SK-MEL-5 (cell line): ENCODE measurements around the gene NBAS. TPM values are rescaled to one million over a fixed set of nuclear protein-coding genes. Genes with fewer than 3 reads are reported as not detected.

Experiments used
- DNase-seq: peaks from one replicate; pipeline ENCODE4 v3.0.0-alpha.2; 2016; ENCODE audit warnings: low read depth, low spot score
- in situ Hi-C: cut with HindIII; loops from 2 replicates; pipeline ENCODE4 v1.10.0; 2016; ENCODE audit warnings: low sequenced_read_pairs, high pct_unique_total_duplicates, low pct_unique_long_range_greater_than_20kb
- total RNA-seq: library from RNA; depleted of rRNA; stranded (reverse); fragments of >200 nt; shearing (Covaris generic); gene quantifications from 2 replicates; pipeline ENCODE4 v1.2.3, GENCODE V29; 2014

NBAS gene
- total RNA-seq, 1 experiment from 2014 or later = 59.4 TPM

DNA sequence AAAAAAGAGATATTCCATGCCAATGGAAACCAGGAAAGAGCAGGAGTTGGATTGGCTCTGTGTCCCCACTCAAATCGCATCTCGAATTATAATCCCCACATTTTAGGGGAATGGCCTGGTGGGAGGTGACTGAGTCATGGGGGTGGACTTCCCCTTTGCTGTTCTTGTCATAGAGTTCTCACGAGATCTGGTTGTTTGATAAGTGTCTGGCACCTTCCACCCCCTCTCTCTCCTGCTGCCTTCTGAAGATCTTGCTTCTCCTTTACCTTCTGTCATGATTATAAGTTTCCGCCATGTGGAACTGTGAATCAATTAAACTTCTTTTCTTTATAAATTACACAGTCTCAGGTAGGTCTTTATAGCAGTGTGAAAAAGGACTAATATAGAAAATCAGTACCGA, 355.6 kb downstream of the NBAS start:
- in situ Hi-C loops = no loop called here
- no peak for DNase-seq

DNA sequence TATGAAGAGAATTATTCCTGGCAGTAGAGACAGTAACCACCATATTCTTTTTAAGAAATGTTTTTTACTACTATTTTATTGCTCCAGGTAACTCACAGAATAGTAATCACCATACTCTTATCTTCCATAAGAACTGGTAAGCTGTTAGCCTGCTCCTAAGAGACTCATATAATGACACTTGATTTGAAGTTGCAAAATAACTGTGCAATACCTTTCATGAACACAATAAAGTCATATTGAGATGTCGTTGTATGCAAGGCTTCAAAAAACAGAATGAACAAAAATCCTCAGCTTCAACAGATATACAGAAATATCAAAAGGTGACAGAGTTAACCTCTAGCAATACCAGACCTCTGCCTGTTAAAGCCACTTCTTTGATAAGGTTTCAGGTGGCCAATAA, 360.1 kb downstream of the NBAS start:
- DNase-seq = no peak
- in situ Hi-C loops = no loop called here

DNA sequence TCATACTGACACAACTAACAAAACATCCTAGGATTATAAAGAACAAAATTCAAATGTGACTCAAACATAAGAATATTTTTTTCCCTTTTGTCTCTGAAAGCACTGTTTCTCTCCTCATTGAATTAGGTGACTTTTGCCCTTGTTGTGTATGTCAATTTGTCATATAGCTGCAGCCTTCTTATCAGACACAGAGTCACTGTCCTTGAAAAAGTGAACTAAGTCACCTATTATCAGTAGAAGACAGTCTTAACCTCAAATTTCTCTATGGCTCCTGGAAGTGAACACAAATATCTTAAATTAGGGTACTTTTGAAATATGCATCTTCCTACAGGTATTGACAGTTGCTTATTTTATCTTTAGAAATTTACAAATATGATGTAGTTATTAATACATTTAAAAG, 360.6 kb downstream of the NBAS start:
- in situ Hi-C loops = no loop called here
- no peak for DNase-seq

GRCh38 chr2:15198051-15198450, 363.1 kb downstream of the NBAS start:
- no peak for DNase-seq
- in situ Hi-C loops = no loop called here

GRCh38 chr2:15195813-15196212, 365.3 kb downstream of the NBAS start:
- in situ Hi-C loops = no loop called here
- DNase-seq = no peak

DNA sequence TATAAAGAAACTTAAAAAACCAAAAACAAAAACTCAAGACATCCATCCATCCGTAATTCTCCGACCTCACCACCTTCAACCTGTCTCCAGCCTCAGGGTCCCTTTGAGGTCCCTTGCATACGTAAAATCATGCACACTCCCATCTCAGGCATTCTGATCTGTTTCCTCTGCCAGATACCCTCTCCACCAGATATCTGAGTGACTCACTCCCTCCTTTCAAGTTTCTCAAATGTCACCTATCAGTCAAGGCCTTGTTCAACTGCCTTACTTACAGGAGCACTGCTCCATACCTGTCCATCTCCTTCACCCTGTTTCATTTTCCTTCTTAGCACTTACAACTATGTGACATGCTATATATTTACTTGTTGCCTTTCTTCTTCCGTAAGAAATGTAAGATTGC, 369.3 kb downstream of the NBAS start:
- in situ Hi-C loops = no loop called here
- DNase-seq = no peak

- DNase-seq = peak; percentile 41
- in situ Hi-C loops = no loop called here
Observed at GRCh38 chr2:15189216-15189615, 371.9 kb downstream of the NBAS start.

DNA sequence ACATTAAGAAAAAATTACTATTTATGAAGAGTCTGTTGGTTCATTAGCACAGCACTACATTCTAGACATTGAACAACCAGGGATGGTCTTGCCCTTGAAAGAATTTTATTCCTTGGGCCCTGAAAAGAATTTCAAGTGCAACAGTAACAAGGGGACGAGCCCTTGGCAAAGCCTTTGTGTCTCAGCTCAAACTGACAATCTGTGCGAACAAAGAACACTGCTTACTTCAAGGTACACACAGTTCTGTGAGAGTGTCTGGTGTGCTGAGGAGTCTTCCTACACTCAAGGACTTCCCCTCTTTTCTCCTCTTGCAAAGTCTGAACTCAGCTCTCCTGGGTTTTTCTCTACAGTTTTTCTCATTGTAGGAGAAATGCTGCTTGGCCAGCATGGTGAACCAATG, 373.4 kb downstream of the NBAS start:
- in situ Hi-C loops = no loop called here
- DNase-seq = no peak

DNA sequence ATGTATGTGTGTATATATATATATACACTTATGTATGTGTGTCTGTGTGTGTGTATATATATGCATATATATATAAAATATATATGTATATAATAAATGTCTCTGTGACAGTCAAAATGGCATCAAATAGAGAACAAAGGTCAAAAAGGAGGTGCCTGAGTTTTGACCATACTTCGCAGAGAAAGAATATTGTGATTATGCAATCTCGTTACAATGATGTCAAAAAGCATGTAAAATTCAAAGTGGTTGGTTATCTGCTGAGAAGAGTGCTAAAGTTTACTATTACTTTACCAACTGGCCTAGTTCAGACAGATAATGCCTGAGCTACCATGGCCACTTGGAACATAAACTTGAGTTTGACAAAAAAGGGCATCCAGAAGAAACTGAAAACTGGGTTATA, 375.0 kb downstream of the NBAS start:
- in situ Hi-C loops = no loop called here

DNA sequence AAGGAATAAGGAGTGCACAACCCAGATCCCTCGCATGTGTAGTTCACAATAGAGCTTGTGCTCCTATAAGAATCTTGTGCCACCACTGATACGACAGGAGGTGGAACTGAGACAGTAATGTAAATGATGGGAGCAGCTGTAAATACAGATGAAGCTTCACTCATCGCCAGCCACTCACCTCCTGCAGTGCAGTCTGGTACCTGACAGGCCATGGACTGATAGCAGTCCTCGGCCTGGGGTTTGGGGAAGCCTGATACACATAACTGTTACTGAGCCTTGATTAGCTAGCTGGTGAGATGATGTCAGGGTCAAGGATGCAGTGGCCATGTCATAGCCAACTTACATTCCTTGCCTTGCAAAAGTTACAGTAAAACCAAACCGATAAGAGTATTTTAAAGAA, 376.6 kb downstream of the NBAS start:
- in situ Hi-C loops = no loop called here
- no peak for DNase-seq

More for the DNA sequence above, 375.0 kb downstream of the NBAS start:
- DNase-seq = no peak

DNA sequence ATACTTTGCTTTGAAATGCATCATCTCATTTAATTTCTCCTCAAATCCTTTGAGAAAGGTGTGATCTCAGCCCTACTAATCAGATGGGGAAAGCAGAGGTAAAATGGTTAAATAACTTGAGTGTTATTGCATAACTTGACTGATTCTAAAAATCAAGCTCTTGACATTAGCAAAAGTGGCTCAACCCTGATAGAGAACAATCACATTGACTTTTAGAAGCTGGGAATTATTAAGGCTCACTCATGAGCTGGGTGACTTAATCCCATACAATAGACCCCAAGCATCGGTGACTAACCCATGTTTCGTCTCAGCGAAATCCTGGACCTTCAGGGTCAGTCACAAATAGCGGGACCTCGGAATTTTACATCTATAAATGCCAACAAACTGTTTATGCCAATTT, 378.9 kb downstream of the NBAS start:
- DNase-seq = no peak
- in situ Hi-C loops = no loop called here

- in situ Hi-C loops = no loop called here
- no peak for DNase-seq
Observed at GRCh38 chr2:15181092-15181745, 379.9 kb downstream of the NBAS start.

DNA sequence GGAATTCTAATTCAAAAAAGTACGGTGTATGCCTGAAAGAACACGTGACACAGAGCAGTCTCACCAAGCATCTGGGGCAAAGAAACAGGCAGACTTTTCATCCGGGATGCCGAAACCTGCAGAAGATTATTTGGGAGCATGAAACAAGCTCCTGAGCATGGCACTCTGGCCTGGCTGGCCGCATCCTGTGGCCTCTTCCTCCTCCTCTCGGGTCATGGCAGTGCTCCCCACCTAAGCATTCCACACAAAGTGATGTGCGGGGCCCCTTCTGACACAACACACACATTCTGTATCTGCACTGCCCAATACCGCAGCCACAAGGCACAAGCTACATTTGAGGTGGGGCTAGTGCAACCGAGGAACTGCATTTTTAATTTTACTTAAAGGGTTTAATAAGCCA, 380.8 kb downstream of the NBAS start:
- in situ Hi-C loops = no loop called here
- no peak for DNase-seq

- no peak for DNase-seq
- in situ Hi-C loops = no loop called here
Observed at GRCh38 chr2:15178946-15179345, 382.2 kb downstream of the NBAS start.

- in situ Hi-C loops = no loop called here
- no peak for DNase-seq
Observed at GRCh38 chr2:15177103-15177502, 384.0 kb downstream of the NBAS start.

- no peak for DNase-seq
- in situ Hi-C loops = no loop called here
Observed at GRCh38 chr2:15176604-15177003, 384.5 kb downstream of the NBAS start.

- DNase-seq = no peak
- in situ Hi-C loops = no loop called here
Observed at GRCh38 chr2:15174567-15174966, 386.6 kb downstream of the NBAS start.

- in situ Hi-C loops = no loop called here
- no peak for DNase-seq
Observed at GRCh38 chr2:15173501-15173900, 387.6 kb downstream of the NBAS start.

GRCh38 chr2:15172825-15173224, 388.3 kb downstream of the NBAS start:
- in situ Hi-C loops = no loop called here
- DNase-seq = no peak
